Ectodermal cell (in vitro differentiated cells): Measurements from ENCODE around the gene TRIM17.

Experiments
- H3K27ac ChIP-seq: 2 replicates; pipeline ENCODE4 v1.7.0; 2013; ENCODE audit warnings: mild to moderate bottlenecking, low read depth, low read length; ENCODE audit not compliant: insufficient read depth, poor library complexity, severe bottlenecking
- H3K27me3 ChIP-seq: 2 replicates; pipeline ENCODE4 v1.7.0; 2013; ENCODE audit warnings: mild to moderate bottlenecking, low read length; ENCODE audit not compliant: insufficient read depth, control insufficient read depth, poor library complexity, severe bottlenecking
- H3K36me3 ChIP-seq: one replicate; pipeline ENCODE4 v1.7.0; 2013; ENCODE audit warnings: low read length; ENCODE audit not compliant: control insufficient read depth, insufficient read depth
- H3K4me1 ChIP-seq: one replicate; pipeline ENCODE4 v1.7.0; 2013; ENCODE audit warnings: low read length; ENCODE audit not compliant: control insufficient read depth, insufficient read depth
- H3K4me3 ChIP-seq: 2 replicates; pipeline ENCODE4 v1.7.0; 2013; ENCODE audit warnings: low read depth, low read length, control low read depth; ENCODE audit not compliant: insufficient read depth
- H3K9me3 ChIP-seq: 2 replicates; pipeline ENCODE4 v1.7.0; 2013; ENCODE audit warnings: mild to moderate bottlenecking, low read length, moderate library complexity; ENCODE audit not compliant: control insufficient read depth
- WGBS, 2 experiments: methylation state at CpG; one replicate each; pipeline ENCODE4 v1.1.7; 2013; ENCODE audit warnings: missing lambda C conversion rate in 2 of 2; 5-methylcytosine and 5-hydroxymethylcytosine counted together

Gene TRIM17

GRCh38 chr1:228401782-228402640 is 14.7 kb downstream of the TRIM17 start:
- WGBS, 2 experiments = 94% methylated on average over 14 of the region's 14 CpGs
- H3K27me3 ChIP-seq = no peaks in the 10 kb centered on the region
- H3K4me1 ChIP-seq = peaks cover 12% of the 10 kb centered on the region
- no peak overlapping the region for H3K4me3 ChIP-seq
- H3K9me3 ChIP-seq = no peaks in the 10 kb centered on the region
- H3K27ac ChIP-seq = no peak overlapping the region
- H3K36me3 ChIP-seq = peaks cover 24% of the 10 kb centered on the region

- Histone ChIP-seq H3K36me3 (peaks cover 24% of the 10 kb centered on the region), H3K27me3 (no peaks in the 10 kb centered on the region), H3K27ac (no peak overlapping the region), H3K4me3 (no peak overlapping the region), H3K4me1 (peaks cover 12% of the 10 kb centered on the region), H3K9me3 (no peaks in the 10 kb centered on the region)
- WGBS, 2 experiments = 93 to 96% methylated on average over 19 of the region's 19 CpGs
These were observed 15.8 kb downstream of the TRIM17 start for GRCh38 chr1:228400692-228401454.

GRCh38 chr1:228400237-228400651 is 16.4 kb downstream of the TRIM17 start:
- WGBS, 2 experiments = 94 to 96% methylated on average over 11 of the region's 11 CpGs
- H3K9me3 ChIP-seq = no peaks in the 10 kb centered on the region

GRCh38 chr1:228399531-228400236 is 17.0 kb downstream of the TRIM17 start:
- Histone ChIP-seq H3K36me3 (peaks cover 28% of the 10 kb centered on the region), H3K27ac (no peak overlapping the region), H3K27me3 (no peaks in the 10 kb centered on the region), H3K4me3 (no peak overlapping the region), H3K4me1 (peaks cover 4% of the 10 kb centered on the region), H3K9me3 (no peaks in the 10 kb centered on the region)
- 94 to 95% methylated on average over 14 of the region's 14 CpGs for WGBS, 2 experiments

More at GRCh38 chr1:228400237-228400651, 16.4 kb downstream of the TRIM17 start:
- Histone ChIP-seq H3K27ac (no peak overlapping the region), H3K4me1 (peaks cover 9% of the 10 kb centered on the region), H3K36me3 (peaks cover 24% of the 10 kb centered on the region), H3K4me3 (no peak overlapping the region), H3K27me3 (no peaks in the 10 kb centered on the region)

- peaks cover 28% of the 10 kb centered on the region for H3K36me3 ChIP-seq
- no peak overlapping the region for H3K4me3 ChIP-seq
- no peak overlapping the region for H3K27ac ChIP-seq
- H3K27me3 ChIP-seq = no peaks in the 10 kb centered on the region
- 94 to 95% methylated on average over 11 of the region's 12 CpGs for WGBS, 2 experiments
- no peaks in the 10 kb centered on the region for H3K9me3 ChIP-seq
- H3K4me1 ChIP-seq = no peaks in the 10 kb centered on the region
These were observed 17.8 kb downstream of the TRIM17 start for GRCh38 chr1:228398741-228399461.

- peaks cover 24% of the 10 kb centered on the region for H3K36me3 ChIP-seq
- 92 to 95% methylated on average over 6 of the region's 6 CpGs for WGBS, 2 experiments
These were observed 18.7 kb downstream of the TRIM17 start for GRCh38 chr1:228397966-228398365.

GRCh38 chr1:228396770-228397662 is 19.6 kb downstream of the TRIM17 start:
- 94 to 96% methylated on average over 21 of the region's 21 CpGs for WGBS, 2 experiments
- H3K36me3 ChIP-seq = peaks cover 20% of the 10 kb centered on the region
- H3K27me3 ChIP-seq = no peaks in the 10 kb centered on the region
- no peak overlapping the region for H3K4me3 ChIP-seq
- no peaks in the 10 kb centered on the region for H3K9me3 ChIP-seq
- no peaks in the 10 kb centered on the region for H3K4me1 ChIP-seq
- no peak overlapping the region for H3K27ac ChIP-seq

More at GRCh38 chr1:228397966-228398365, 18.7 kb downstream of the TRIM17 start:
- Histone ChIP-seq H3K27ac (no peak overlapping the region), H3K9me3 (no peaks in the 10 kb centered on the region), H3K4me3 (no peak overlapping the region), H3K4me1 (no peaks in the 10 kb centered on the region), H3K27me3 (no peaks in the 10 kb centered on the region)

- WGBS, 2 experiments = 96% methylated on average over 38 of the region's 38 CpGs
- Histone ChIP-seq H3K36me3 (peaks cover 11% of the 10 kb centered on the region), H3K27me3 (no peaks in the 10 kb centered on the region), H3K27ac (no peak overlapping the region), H3K9me3 (no peaks in the 10 kb centered on the region), H3K4me1 (no peaks in the 10 kb centered on the region), H3K4me3 (no peak overlapping the region)
These were observed 21.9 kb downstream of the TRIM17 start for GRCh38 chr1:228394571-228395394.
